ENCODE results near the gene USP13. TPM values are rescaled to one million over a fixed set of nuclear protein-coding genes. Genes with fewer than 3 reads are reported as not detected.

USP13 gene
- total and polyA plus RNA-seq, 10 of the 15 experiments (the other 5 are each of a cell fraction or from before 2014, with no cell fraction given) = 3.2 to 20.8 (median 9.0) TPM

DNA sequence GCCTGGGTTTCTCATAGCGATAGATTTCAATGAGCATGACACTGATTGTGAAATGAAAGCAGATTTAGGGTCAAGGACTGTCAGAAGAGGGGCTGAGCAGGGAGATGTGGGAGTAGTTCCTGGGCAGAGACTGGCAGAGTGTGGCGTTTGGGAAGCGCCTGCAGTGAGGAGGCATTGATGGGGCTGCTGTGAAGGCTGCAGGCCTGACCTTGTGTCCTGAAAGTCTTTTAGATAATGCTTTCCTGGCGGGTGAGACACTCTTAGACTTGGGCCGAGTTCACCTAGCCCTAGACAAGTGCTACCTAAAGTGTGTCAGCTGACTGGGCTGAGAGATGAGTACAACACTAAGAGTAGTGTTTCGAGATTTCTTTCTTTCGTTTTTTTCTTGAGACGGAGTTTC is 20.7 kb downstream of the USP13 start:
- ChIA-PET RAD21 (ENCODE audit: unreplicated experiment) (no interaction called here), CTCF (interaction anchor here (1.6 kb wide), 1 partner anchor 24 kb away, joined by 4 read pairs; no protein-coding TSS in a partner anchor), POLR2A (interaction anchor here (0.6 kb wide), 1 partner anchor 903 kb away, joined by 6 read pairs; no protein-coding TSS in a partner anchor)
- TF ChIP-seq, protein P1, sequence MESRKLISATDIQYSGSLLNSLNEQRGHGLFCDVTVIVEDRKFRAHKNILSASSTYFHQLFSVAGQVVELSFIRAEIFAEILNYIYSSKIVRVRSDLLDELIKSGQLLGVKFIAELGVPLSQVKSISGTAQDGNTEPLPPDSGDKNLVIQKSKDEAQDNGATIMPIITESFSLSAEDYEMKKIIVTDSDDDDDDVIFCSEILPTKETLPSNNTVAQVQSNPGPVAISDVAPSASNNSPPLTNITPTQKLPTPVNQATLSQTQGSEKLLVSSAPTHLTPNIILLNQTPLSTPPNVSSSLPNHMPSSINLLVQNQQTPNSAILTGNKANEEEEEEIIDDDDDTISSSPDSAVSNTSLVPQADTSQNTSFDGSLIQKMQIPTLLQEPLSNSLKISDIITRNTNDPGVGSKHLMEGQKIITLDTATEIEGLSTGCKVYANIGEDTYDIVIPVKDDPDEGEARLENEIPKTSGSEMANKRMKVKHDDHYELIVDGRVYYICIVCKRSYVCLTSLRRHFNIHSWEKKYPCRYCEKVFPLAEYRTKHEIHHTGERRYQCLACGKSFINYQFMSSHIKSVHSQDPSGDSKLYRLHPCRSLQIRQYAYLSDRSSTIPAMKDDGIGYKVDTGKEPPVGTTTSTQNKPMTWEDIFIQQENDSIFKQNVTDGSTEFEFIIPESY (IDR thresholded peaks at IDR 0.05) = no peak
- TF ChIP-seq CBX3 (IDR thresholded peaks at IDR 0.05; ENCODE audit: borderline replicate concordance, low read depth) = no peak
- TF ChIP-seq, protein P2, sequence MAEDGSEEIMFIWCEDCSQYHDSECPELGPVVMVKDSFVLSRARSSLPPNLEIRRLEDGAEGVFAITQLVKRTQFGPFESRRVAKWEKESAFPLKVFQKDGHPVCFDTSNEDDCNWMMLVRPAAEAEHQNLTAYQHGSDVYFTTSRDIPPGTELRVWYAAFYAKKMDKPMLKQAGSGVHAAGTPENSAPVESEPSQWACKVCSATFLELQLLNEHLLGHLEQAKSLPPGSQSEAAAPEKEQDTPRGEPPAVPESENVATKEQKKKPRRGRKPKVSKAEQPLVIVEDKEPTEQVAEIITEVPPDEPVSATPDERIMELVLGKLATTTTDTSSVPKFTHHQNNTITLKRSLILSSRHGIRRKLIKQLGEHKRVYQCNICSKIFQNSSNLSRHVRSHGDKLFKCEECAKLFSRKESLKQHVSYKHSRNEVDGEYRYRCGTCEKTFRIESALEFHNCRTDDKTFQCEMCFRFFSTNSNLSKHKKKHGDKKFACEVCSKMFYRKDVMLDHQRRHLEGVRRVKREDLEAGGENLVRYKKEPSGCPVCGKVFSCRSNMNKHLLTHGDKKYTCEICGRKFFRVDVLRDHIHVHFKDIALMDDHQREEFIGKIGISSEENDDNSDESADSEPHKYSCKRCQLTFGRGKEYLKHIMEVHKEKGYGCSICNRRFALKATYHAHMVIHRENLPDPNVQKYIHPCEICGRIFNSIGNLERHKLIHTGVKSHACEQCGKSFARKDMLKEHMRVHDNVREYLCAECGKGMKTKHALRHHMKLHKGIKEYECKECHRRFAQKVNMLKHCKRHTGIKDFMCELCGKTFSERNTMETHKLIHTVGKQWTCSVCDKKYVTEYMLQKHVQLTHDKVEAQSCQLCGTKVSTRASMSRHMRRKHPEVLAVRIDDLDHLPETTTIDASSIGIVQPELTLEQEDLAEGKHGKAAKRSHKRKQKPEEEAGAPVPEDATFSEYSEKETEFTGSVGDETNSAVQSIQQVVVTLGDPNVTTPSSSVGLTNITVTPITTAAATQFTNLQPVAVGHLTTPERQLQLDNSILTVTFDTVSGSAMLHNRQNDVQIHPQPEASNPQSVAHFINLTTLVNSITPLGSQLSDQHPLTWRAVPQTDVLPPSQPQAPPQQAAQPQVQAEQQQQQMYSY (CRISPR knock-in tag; IDR thresholded peaks at IDR 0.05) = no peak
- no peak for TF ChIP-seq HDAC2 (IDR thresholded peaks at IDR 0.05)
- TF ChIP-seq RELA (IDR thresholded peaks at IDR 0.05; ENCODE audit: borderline replicate concordance, partially characterized antibody) = no peak
- TF ChIP-seq, protein P3, sequence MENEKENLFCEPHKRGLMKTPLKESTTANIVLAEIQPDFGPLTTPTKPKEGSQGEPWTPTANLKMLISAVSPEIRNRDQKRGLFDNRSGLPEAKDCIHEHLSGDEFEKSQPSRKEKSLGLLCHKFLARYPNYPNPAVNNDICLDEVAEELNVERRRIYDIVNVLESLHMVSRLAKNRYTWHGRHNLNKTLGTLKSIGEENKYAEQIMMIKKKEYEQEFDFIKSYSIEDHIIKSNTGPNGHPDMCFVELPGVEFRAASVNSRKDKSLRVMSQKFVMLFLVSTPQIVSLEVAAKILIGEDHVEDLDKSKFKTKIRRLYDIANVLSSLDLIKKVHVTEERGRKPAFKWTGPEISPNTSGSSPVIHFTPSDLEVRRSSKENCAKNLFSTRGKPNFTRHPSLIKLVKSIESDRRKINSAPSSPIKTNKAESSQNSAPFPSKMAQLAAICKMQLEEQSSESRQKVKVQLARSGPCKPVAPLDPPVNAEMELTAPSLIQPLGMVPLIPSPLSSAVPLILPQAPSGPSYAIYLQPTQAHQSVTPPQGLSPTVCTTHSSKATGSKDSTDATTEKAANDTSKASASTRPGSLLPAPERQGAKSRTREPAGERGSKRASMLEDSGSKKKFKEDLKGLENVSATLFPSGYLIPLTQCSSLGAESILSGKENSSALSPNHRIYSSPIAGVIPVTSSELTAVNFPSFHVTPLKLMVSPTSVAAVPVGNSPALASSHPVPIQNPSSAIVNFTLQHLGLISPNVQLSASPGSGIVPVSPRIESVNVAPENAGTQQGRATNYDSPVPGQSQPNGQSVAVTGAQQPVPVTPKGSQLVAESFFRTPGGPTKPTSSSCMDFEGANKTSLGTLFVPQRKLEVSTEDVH (IDR thresholded peaks at IDR 0.05; ENCODE audit: low read depth, partially characterized antibody) = no peak
- TF ChIP-seq SMARCA5 (IDR thresholded peaks at IDR 0.05) = no peak
- no peak for TF ChIP-seq POLR2AphosphoS2 (IDR thresholded peaks at IDR 0.05; ENCODE audit: low read depth, low read length)
- TF ChIP-seq, protein P4, sequence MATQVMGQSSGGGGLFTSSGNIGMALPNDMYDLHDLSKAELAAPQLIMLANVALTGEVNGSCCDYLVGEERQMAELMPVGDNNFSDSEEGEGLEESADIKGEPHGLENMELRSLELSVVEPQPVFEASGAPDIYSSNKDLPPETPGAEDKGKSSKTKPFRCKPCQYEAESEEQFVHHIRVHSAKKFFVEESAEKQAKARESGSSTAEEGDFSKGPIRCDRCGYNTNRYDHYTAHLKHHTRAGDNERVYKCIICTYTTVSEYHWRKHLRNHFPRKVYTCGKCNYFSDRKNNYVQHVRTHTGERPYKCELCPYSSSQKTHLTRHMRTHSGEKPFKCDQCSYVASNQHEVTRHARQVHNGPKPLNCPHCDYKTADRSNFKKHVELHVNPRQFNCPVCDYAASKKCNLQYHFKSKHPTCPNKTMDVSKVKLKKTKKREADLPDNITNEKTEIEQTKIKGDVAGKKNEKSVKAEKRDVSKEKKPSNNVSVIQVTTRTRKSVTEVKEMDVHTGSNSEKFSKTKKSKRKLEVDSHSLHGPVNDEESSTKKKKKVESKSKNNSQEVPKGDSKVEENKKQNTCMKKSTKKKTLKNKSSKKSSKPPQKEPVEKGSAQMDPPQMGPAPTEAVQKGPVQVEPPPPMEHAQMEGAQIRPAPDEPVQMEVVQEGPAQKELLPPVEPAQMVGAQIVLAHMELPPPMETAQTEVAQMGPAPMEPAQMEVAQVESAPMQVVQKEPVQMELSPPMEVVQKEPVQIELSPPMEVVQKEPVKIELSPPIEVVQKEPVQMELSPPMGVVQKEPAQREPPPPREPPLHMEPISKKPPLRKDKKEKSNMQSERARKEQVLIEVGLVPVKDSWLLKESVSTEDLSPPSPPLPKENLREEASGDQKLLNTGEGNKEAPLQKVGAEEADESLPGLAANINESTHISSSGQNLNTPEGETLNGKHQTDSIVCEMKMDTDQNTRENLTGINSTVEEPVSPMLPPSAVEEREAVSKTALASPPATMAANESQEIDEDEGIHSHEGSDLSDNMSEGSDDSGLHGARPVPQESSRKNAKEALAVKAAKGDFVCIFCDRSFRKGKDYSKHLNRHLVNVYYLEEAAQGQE (IDR thresholded peaks at IDR 0.05; ENCODE audit: low read depth, low read length) = no peak
- TF ChIP-seq FOS (IDR thresholded peaks at IDR 0.05; ENCODE audit: borderline replicate concordance, extremely low read depth, insufficient read length) = no peak
- TF ChIP-seq NBN (IDR thresholded peaks at IDR 0.05) = no peak
- TF ChIP-seq SREBF1 (IDR thresholded peaks at IDR 0.05; ENCODE audit: low read length) = no peak
- no peak for TF ChIP-seq CREM (IDR thresholded peaks at IDR 0.05; ENCODE audit: low read depth)
- TF ChIP-seq NFIC (IDR thresholded peaks at IDR 0.05; ENCODE audit: low read depth, low read length) = no peak

More for the DNA sequence above, 20.7 kb downstream of the USP13 start:
- DNase-seq (ENCODE audit: low read depth, low spot score) = no peak
- Histone ChIP-seq H3K9ac (ENCODE audit: control insufficient read depth, insufficient read depth, low read length) (no peak overlapping the region), H3K4me3 (no peak overlapping the region), H4K20me1 (ENCODE audit: control insufficient read depth, insufficient read depth) (no peaks in the 10 kb centered on the region), H3K4me2 (ENCODE audit: control insufficient read depth, insufficient read depth) (no peak overlapping the region), H3K27ac (ENCODE audit: control insufficient read depth, insufficient read depth) (no peak overlapping the region), H3K79me2 (ENCODE audit: control insufficient read depth, insufficient read depth, low read length) (peaks cover 4% of the 10 kb centered on the region), H3K36me3 (ENCODE audit: control insufficient read depth in 2 of 2, insufficient read depth in 2 of 2, low read length in 1 of 2) (no peaks in the 10 kb centered on the region; a peak in 1 of 4 replicates), H2AFZ (ENCODE audit: control insufficient read depth, low read depth, low read length) (no peak overlapping the region), H3K27me3 (replicated peaks in 1 of 2; ENCODE audit: control insufficient read depth in 2 of 2, insufficient read depth in 2 of 2, low read length in 1 of 2) (no peaks in the 10 kb centered on the region), H3K9me3 (replicated peaks; ENCODE audit: control insufficient read depth, insufficient read depth, low read length) (no peaks in the 10 kb centered on the region), H3K4me1 (ENCODE audit: control insufficient read depth, insufficient read depth, low read length) (no peaks in the 10 kb centered on the region)
- no peak for ATAC-seq
- intact Hi-C loops (cut with micrococcal nuclease; ENCODE audit: unreplicated experiment) (no loop called here), in situ Hi-C loops (cut with MboI) (no loop called here)
- SMC1A ChIA-PET (ENCODE audit: uncharacterized antibody, unreplicated experiment) = no interaction called here
- 96% methylated on average over 8 of the region's 8 CpGs for WGBS (ENCODE audit: insufficient coverage, insufficient replicate concordance, low lambda C conversion rate, missing lambda C conversion rate)
- no TSS peak for BruUV-seq (replicated peaks)
- FAIRE-seq = no peak
